ENCODE measurements around the gene LEMD2. TPM values are rescaled to one million over a fixed set of nuclear protein-coding genes. Genes with fewer than 3 reads are reported as not detected.

LEMD2 gene
- total RNA-seq, 1 experiment from 2014 or later: 91.8 TPM

DNA sequence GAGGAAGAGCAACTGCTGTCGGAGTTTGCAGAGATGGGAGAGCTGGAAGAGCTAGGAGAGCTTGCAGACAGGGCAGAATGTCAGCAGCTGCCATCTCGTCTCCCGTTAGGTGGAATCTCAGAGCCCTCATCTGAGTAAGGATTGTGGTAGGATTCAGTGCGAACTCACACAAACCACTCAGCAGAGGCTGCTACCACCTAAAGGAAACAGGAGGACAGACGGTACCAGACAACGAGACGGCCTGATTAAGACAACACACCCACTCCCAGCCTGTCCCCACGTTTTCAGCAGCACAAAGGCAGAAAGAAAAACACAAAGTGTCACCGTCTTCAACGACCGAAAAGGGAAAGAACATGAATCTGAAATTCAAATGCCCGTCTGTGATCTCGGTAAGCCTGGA, 4.1 kb downstream of the LEMD2 start:
- Histone ChIP-seq H3K27ac (ENCODE audit: insufficient read length, low read depth, low read length) (no peak overlapping the region), H2BK12ac (ENCODE audit: insufficient read length, low read depth, low read length) (no peak overlapping the region), H3K23me2 (ENCODE audit: insufficient read length, low read depth, low read length, poor library complexity, severe bottlenecking) (peaks cover 8% of the 10 kb centered on the region), H4K8ac (replicated peaks; ENCODE audit: insufficient read length, low read depth, low read length) (no peak overlapping the region), H4K91ac (ENCODE audit: insufficient read length, low read depth, low read length) (no peak overlapping the region), H3K4me1 (ENCODE audit: insufficient read depth, low read length) (peaks cover 35% of the 10 kb centered on the region; the same call in 1 of the 2 replicates), H3K79me1 (ENCODE audit: insufficient read depth, low read depth, low read length, poor library complexity, severe bottlenecking) (peaks cover 3% of the 10 kb centered on the region), H3K9me3 (ENCODE audit: control insufficient read depth, low read depth, low read length) (no peaks in the 10 kb centered on the region), H3K56ac (ENCODE audit: insufficient read length, low read depth, low read length) (no peak overlapping the region), H2BK120ac (ENCODE audit: low read depth, low read length, poor library complexity, severe bottlenecking) (no peak overlapping the region), H3K14ac (ENCODE audit: insufficient read depth, low read length) (no peak overlapping the region), H2BK15ac (ENCODE audit: low read depth, low read length) (no peak overlapping the region), H3T11ph (ENCODE audit: low read length) (no peak overlapping the region), H2AFZ (ENCODE audit: low read length) (no peak overlapping the region), H3K27me3 (ENCODE audit: insufficient read depth, low read length) (no peaks in the 10 kb centered on the region), H2BK20ac (ENCODE audit: low read depth, low read length, poor library complexity, severe bottlenecking) (no peak overlapping the region), H3K79me2 (ENCODE audit: insufficient read depth, low read length) (peaks cover 9% of the 10 kb centered on the region; the same call in 1 of the 2 replicates), H3K4ac (ENCODE audit: low read depth, low read length) (no peak overlapping the region), H4K5ac (ENCODE audit: insufficient read length, low read depth, low read length) (no peak overlapping the region), H2BK5ac (ENCODE audit: insufficient read length, low read length) (no peak overlapping the region), H3K9ac (ENCODE audit: extremely low read depth, insufficient read length, low read length) (no peak overlapping the region), H3K18ac (ENCODE audit: insufficient read length, low read depth, low read length) (no peak overlapping the region), H3K4me2 (ENCODE audit: insufficient read depth, insufficient read length, low read length) (no peak overlapping the region), H4K20me1 (ENCODE audit: control insufficient read depth, insufficient read depth, insufficient read length) (no peaks in the 10 kb centered on the region), H2AK5ac (ENCODE audit: insufficient read length, low read length) (no peak overlapping the region), H3K23ac (ENCODE audit: insufficient read length, low read depth, low read length) (no peak overlapping the region)
- H3K4me1 Mint-ChIP-seq: peaks cover 74% of the 10 kb centered on the region in 2 experiments
- H3K27ac Mint-ChIP-seq: peak overlapping the region; percentile 40 to 76 (median 50); a peak in 5 of 7 replicates
- DNase-seq: no peak
- peaks cover 24 to 58% (median 55%) of the 10 kb centered on the region in 3 experiments; a peak in 6 of 7 replicates for H3K36me3 Mint-ChIP-seq (ENCODE audit: insufficient read depth in 1 of 3, low read depth in 3 of 3)
- no peaks in the 10 kb centered on the region for H3K9me3 Mint-ChIP-seq
- H3K27me3 Mint-ChIP-seq (ENCODE audit: low read depth): no peaks in the 10 kb centered on the region
- peak overlapping the region in 1 of 2 experiments; percentile 15; a peak in 2 of 5 replicates for H3K4me3 Mint-ChIP-seq
- TF ChIP-seq, protein P1, sequence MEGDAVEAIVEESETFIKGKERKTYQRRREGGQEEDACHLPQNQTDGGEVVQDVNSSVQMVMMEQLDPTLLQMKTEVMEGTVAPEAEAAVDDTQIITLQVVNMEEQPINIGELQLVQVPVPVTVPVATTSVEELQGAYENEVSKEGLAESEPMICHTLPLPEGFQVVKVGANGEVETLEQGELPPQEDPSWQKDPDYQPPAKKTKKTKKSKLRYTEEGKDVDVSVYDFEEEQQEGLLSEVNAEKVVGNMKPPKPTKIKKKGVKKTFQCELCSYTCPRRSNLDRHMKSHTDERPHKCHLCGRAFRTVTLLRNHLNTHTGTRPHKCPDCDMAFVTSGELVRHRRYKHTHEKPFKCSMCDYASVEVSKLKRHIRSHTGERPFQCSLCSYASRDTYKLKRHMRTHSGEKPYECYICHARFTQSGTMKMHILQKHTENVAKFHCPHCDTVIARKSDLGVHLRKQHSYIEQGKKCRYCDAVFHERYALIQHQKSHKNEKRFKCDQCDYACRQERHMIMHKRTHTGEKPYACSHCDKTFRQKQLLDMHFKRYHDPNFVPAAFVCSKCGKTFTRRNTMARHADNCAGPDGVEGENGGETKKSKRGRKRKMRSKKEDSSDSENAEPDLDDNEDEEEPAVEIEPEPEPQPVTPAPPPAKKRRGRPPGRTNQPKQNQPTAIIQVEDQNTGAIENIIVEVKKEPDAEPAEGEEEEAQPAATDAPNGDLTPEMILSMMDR (conservative IDR thresholded peaks at IDR 0.05): no peak
- WGBS (ENCODE audit: extremely low coverage, insufficient read length, low lambda C conversion rate): no CpG with 5 or more reads among the region's 13 CpGs
